Astrocyte (in vitro differentiated cells and primary cell): ENCODE measurements around the gene ASXL1. TPM values are rescaled to one million over a fixed set of nuclear protein-coding genes. Genes with fewer than 3 reads are reported as not detected.
A peak's percentile ranks its signal among the peaks of the same experiment; 100 is the strongest.

Source experiments
- DNase-seq: peaks from one replicate; pipeline ENCODE4 v3.0.0-alpha.2; 2010; ENCODE audit warnings: low read depth
- FAIRE-seq: peaks from 2 replicates; lab custom pipeline; 2011; peaks lifted over from hg19 to GRCh38; lab: Jason Lieb, UNC
- H2AFZ ChIP-seq: 2 replicates; pipeline ENCODE4 v1.6.0; 2012; ENCODE audit warnings: low read depth, low read length, inconsistent platforms
- H3K27ac ChIP-seq: 2 replicates; pipeline ENCODE4 v1.5.1; 2011; ENCODE audit warnings: low read depth, low read length, inconsistent platforms
- H3K27me3 ChIP-seq: 2 replicates; pipeline ENCODE4 v1.6.0; 2011; ENCODE audit warnings: low read length, inconsistent platforms; ENCODE audit not compliant: insufficient read depth
- H3K36me3 ChIP-seq: 2 replicates; pipeline ENCODE4 v1.5.1; 2011; ENCODE audit warnings: low read length, inconsistent platforms; ENCODE audit not compliant: insufficient read depth
- H3K4me1 ChIP-seq: 2 replicates; pipeline ENCODE4 v1.5.1; 2011; ENCODE audit warnings: low read length, inconsistent platforms; ENCODE audit not compliant: insufficient read depth
- H3K4me2 ChIP-seq: 2 replicates; pipeline ENCODE4 v1.6.0; 2012; ENCODE audit warnings: low read length, inconsistent platforms
- H3K4me3 ChIP-seq: 2 replicates; pipeline ENCODE4 v1.5.1; 2011; ENCODE audit warnings: low read depth, mild to moderate bottlenecking, low read length, inconsistent platforms; ENCODE audit not compliant: insufficient read depth
- H3K79me2 ChIP-seq: 2 replicates; pipeline ENCODE4 v1.6.0; 2012; ENCODE audit warnings: mild to moderate bottlenecking, low read length, inconsistent platforms; ENCODE audit not compliant: insufficient read depth
- H3K9ac ChIP-seq: 2 replicates; pipeline ENCODE4 v1.6.0; 2012; ENCODE audit warnings: mild to moderate bottlenecking, low read length, inconsistent platforms
- H3K9me3 ChIP-seq: 2 replicates; pipeline ENCODE4 v1.5.1; 2012; ENCODE audit warnings: low read depth, mild to moderate bottlenecking, low read length, inconsistent platforms; ENCODE audit not compliant: insufficient read depth
- H4K20me1 ChIP-seq: 2 replicates; pipeline ENCODE4 v1.6.0; 2012; ENCODE audit warnings: low read length, inconsistent platforms; ENCODE audit not compliant: insufficient read depth
- H3K27ac Mint-ChIP-seq: one replicate; pipeline ENCODE4 v1.8.0; 2021; ENCODE audit warnings: mild to moderate bottlenecking, mixed read lengths; ENCODE audit not compliant: unreplicated experiment
- H3K27me3 Mint-ChIP-seq: one replicate; pipeline ENCODE4 v1.8.0; 2021; ENCODE audit warnings: low read depth, mixed read lengths; ENCODE audit not compliant: unreplicated experiment
- H3K36me3 Mint-ChIP-seq: one replicate; pipeline ENCODE4 v1.8.0; 2021; ENCODE audit warnings: low read depth, mixed read lengths; ENCODE audit not compliant: unreplicated experiment
- H3K4me1 Mint-ChIP-seq: one replicate; pipeline ENCODE4 v1.8.0; 2021; ENCODE audit warnings: low read depth, mixed read lengths; ENCODE audit not compliant: unreplicated experiment
- H3K4me3 Mint-ChIP-seq: one replicate; pipeline ENCODE4 v1.8.0; 2021; ENCODE audit warnings: mild to moderate bottlenecking, moderate library complexity, mixed read lengths; ENCODE audit not compliant: unreplicated experiment
- H3K9me3 Mint-ChIP-seq: one replicate; pipeline ENCODE4 v1.8.0; 2021; ENCODE audit warnings: mild to moderate bottlenecking, mixed read lengths; ENCODE audit not compliant: unreplicated experiment
- EZH2 ChIP-seq: IDR thresholded peaks from 2 replicates; pipeline ENCODE4 v1.6.1; 2012; ENCODE audit warnings: mild to moderate bottlenecking, low read length, inconsistent platforms; ENCODE audit not compliant: insufficient read depth
- total RNA-seq: library from RNA; stranded (reverse); gene quantifications from 2 replicates; pipeline ENCODE4 v1.2.1, GENCODE V29; 2021
- TF ChIP-seq, protein P1 (sequence below): IDR thresholded peaks from 2 replicates; pipeline ENCODE4 v1.5.1; 2011; ENCODE audit warnings: low read depth, mild to moderate bottlenecking, inconsistent platforms, low read length, moderate library complexity; ENCODE audit not compliant: insufficient read depth

The ASXL1 gene
- total RNA-seq, 1 donor from 2014 or later: 62.4 TPM

DNA sequence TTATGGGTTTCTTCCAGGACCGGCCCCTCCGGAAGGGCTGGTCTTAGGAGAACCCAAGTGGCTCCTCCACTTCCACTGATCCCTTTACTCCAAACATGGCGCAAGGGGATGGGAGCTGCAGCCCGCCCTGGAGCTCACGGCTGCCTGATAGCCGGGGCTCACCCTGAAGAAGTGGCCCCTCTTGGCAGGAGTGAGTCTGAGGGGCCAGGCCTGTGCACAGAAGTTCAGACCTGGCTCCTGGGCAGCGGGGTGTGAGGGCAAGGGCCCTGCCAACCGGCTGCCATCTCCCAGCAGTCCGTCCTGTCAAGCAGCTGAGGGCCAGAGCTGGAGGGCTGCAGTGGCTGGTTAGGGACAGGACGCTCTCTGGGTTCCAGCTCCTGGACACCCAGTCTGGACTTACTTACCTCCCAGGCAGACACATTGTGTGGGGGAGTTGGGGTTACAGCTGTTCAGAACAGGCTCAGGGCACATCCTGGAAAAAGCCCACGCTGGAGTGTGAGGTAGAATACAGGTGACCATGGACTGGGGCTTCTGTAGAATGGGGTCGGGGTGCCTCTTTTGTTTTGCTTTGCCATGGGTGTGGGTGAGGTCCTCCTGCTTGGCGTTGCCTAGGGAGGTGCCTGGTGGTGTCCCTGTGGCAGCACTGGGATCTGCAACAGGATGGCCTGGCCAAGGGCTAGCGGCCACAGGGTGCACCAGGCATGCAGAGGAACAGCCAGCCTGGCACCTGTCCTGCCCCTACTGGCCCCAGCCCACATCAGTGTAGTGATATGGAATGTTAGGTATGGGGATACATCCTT is 88.4 kb downstream of the ASXL1 start:
- H3K27me3 ChIP-seq: no peaks in the 10 kb centered on the region
- no peak overlapping the region for H3K4me3 ChIP-seq
- peaks cover 36% of the 10 kb centered on the region for H3K36me3 ChIP-seq
- Mint-ChIP-seq H3K4me1 (peaks cover 24% of the 10 kb centered on the region), H3K27ac (peak overlapping the region; percentile 48), H3K36me3 (peaks cover 40% of the 10 kb centered on the region), H3K4me3 (no peak overlapping the region), H3K27me3 (no peaks in the 10 kb centered on the region), H3K9me3 (no peaks in the 10 kb centered on the region)
- H2AFZ ChIP-seq: no peak overlapping the region
- no peak overlapping the region for H3K9ac ChIP-seq
- FAIRE-seq (no peak), DNase-seq (no peak)
- H4K20me1 ChIP-seq: peaks cover 87% of the 10 kb centered on the region
- peaks cover 14% of the 10 kb centered on the region for H3K79me2 ChIP-seq
- H3K4me1 ChIP-seq: no peaks in the 10 kb centered on the region
- H3K27ac ChIP-seq: no peak overlapping the region
- TF ChIP-seq EZH2: no peak
- TF ChIP-seq, protein P1, sequence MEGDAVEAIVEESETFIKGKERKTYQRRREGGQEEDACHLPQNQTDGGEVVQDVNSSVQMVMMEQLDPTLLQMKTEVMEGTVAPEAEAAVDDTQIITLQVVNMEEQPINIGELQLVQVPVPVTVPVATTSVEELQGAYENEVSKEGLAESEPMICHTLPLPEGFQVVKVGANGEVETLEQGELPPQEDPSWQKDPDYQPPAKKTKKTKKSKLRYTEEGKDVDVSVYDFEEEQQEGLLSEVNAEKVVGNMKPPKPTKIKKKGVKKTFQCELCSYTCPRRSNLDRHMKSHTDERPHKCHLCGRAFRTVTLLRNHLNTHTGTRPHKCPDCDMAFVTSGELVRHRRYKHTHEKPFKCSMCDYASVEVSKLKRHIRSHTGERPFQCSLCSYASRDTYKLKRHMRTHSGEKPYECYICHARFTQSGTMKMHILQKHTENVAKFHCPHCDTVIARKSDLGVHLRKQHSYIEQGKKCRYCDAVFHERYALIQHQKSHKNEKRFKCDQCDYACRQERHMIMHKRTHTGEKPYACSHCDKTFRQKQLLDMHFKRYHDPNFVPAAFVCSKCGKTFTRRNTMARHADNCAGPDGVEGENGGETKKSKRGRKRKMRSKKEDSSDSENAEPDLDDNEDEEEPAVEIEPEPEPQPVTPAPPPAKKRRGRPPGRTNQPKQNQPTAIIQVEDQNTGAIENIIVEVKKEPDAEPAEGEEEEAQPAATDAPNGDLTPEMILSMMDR: no peak
- no peak overlapping the region for H3K4me2 ChIP-seq
- H3K9me3 ChIP-seq: no peaks in the 10 kb centered on the region

GRCh38 chr20:32447136-32448027 is 89.3 kb downstream of the ASXL1 start:
- Histone ChIP-seq H3K36me3 (peaks cover 36% of the 10 kb centered on the region), H3K27ac (no peak overlapping the region), H3K4me3 (no peak overlapping the region), H4K20me1 (peaks cover 86% of the 10 kb centered on the region), H3K9me3 (no peaks in the 10 kb centered on the region), H3K79me2 (peaks cover 14% of the 10 kb centered on the region), H2AFZ (no peak overlapping the region), H3K4me1 (no peaks in the 10 kb centered on the region), H3K27me3 (no peaks in the 10 kb centered on the region), H3K9ac (no peak overlapping the region), H3K4me2 (no peak overlapping the region)
- no peaks in the 10 kb centered on the region for H3K27me3 Mint-ChIP-seq
- DNase-seq: no peak
- TF ChIP-seq EZH2: no peak
- TF ChIP-seq, protein P1: no peak
- peak overlapping the region; percentile 48 for H3K27ac Mint-ChIP-seq
- H3K9me3 Mint-ChIP-seq: no peaks in the 10 kb centered on the region
- peaks cover 35% of the 10 kb centered on the region for H3K36me3 Mint-ChIP-seq
- peaks cover 24% of the 10 kb centered on the region for H3K4me1 Mint-ChIP-seq
- FAIRE-seq: no peak
- no peak overlapping the region for H3K4me3 Mint-ChIP-seq
